ENCODE measurements around the gene SRGAP3. TPM values are rescaled to one million over a fixed set of nuclear protein-coding genes. Genes with fewer than 3 reads are reported as not detected.
A peak's percentile ranks its signal among the peaks of the same experiment; 100 is the strongest.

The SRGAP3 gene
- polyA plus RNA-seq, 5 donors: 20.3 to 22.3 (median 20.7) TPM

GRCh38 chr3:9146367-9147071 lies 102.9 kb downstream of the SRGAP3 start:
- no peak for DNase-seq

DNA sequence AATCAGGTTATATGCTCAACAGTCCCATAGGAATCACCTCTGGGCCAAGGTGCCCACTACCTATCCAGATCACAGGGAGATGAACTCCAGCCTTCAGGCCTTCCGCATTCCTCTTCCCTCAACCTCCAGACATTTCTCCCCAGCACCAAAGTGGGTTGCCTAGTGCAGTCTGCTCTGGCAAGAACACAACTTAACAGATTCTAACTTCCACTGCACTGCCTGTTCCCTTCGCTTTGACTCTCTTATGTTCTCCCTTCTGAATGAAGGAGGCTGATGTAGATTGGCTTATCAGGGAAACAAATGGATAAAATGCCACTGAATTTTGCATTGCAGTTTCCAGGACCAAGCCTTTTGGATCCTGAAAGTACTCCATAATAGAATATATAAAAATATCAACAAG lies 106.3 kb downstream of the SRGAP3 start:
- DNase-seq: no peak

- peak; percentile 56 to 71 for DNase-seq
These were observed 107.1 kb downstream of the SRGAP3 start for GRCh38 chr3:9142362-9142761.

DNA sequence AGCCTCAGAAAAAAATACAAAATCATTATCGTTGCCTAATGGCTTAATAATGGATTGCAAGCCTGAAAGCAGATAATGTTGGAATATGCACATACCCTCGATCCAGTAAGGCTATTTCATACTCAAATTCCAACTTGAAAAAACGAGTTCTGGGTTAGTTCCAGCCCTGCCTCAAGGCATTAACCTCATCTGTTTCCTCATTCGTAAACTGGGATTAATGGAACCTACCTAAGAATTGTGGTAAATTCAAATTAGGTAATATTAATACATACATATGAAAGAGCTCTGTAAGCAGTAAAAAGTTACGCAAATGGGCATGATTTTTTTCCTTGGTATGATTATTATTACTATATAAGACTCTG lies 107.5 kb downstream of the SRGAP3 start:
- DNase-seq: no peak

DNA sequence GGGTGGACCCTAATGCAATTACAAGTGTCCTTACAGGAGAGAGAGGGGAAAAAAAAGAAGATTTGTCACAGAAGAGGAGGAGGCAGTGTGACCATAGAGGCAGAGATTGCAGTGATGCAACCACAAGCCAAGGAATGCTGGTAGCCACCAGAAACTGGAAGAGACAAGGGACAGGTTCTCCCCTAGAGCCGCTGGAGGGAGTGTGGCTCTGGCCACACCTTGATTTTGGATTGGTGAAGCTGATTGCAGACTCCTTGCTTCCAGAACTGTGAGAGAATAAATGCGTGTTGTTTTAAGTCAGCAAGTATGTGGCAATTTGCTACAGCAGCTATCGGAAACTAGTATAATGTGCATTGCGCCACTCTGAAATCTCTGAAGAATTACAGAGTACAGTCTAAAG lies 110.1 kb downstream of the SRGAP3 start:
- DNase-seq: no peak

- no peak for DNase-seq
These were observed 111.8 kb downstream of the SRGAP3 start for GRCh38 chr3:9137676-9138075.

DNA sequence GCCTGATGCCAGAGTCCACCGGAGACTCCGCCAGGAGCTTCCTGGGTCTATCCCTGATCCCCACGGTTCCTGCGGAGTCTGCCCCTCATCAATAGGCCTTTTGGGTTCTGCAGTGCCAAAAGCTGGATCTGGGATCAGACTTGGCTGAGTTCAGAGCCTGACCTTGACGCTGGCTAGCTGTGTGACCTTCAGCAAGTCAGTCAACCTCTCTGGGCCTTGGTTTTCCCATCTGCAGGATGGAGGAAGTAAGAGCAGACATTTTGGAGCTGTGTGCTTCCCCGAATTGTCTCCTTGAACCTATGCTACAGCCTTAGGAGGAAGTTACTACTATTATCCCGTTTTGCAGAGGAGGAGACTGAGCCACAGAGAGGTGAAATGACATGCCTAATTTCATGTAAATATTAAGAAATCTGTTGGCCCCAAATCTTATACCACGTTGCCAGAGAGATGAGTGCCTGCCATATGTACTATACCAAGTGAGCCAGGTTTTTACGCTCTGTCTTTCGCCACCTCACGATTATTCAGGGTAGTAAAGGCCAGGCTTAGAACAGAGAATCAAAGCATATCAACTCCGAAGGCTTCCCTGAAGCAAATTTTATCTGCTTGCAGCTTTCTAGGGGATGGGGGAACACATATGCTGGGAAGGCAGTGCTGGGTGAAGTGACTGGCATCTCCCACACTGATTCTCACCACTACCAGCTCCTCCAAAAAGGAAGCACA lies 112.5 kb downstream of the SRGAP3 start:
- no peak for DNase-seq

DNA sequence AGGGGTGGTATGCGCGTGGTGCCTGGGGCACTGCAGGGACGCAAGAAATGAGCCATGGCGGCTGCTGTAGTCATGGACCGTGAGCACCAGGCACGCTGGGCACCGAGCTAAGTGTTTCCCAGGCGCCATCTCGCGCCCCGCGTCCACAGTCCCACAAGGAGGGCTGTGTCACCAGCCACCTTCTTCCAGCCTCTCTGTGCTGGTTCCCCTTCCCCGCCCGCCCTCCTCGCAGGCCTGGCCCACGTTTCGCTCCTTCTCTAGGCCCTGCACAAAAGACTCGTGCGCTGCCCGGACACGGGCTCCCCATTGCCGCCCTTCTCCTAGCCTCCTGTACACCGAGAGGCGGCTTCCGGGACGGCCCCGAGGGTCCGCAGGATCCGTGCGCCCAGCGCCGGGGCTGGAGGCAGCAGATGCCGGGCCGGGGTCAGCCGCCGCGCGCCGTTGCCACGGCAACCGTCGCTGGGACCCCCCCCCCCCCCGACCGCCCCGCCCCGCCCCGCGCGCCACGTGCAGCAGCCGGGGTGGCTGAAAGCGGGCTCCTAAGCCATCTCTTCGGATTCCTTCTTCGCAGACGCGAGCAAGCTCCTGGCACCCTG lies 113.4 kb downstream of the SRGAP3 start:
- no peak for DNase-seq

- no peak for DNase-seq
These were observed 113.9 kb downstream of the SRGAP3 start for GRCh38 chr3:9135526-9135925.

- no peak for DNase-seq
These were observed 115.8 kb downstream of the SRGAP3 start for GRCh38 chr3:9133656-9134055.

DNA sequence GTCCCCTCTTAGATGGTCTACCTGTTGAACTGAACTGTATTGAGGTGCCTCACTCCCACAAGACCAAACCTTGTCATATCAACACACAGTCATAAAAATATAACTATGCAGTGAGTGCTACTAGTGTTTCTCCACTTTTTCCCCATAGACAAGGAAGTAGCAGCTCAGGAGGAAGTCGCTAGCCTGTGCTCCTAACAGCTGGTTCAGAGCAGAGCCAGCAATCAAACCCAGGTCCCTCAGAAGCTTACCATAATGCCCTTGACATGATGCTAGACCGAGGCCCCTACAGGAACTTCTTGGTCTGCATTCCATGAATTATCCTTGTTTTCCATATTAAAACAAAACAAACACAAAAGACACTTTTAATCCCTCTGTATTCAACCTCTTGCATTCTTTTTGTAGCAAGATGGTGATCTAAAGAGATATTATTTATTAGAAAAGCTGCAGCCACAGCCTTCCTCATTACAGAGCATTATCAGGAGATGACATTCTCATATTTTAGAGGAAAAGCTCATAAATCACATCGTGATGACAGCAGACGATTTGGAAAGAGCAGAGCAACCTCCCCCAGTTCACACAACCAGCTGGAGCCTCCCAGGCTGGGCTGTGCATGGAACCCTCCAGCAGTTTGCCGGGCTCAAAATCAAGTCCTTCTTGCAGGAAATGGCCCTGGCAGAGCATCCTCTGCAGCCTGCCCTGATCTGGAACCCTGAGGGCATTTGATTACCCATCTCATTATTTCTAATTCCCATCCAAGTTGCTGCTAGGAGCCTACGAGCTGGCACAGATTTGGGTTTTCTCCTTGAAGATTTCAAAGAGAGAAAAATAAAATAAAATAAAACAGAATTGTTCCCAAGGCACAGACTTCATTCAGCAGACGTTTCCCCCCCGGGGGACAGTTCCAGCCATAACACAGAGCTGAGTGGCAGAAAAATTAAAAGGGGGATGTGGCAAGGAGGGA lies 118.8 kb downstream of the SRGAP3 start:
- no peak for DNase-seq

- no peak for DNase-seq
These were observed 120.1 kb downstream of the SRGAP3 start for GRCh38 chr3:9129365-9129764.

DNA sequence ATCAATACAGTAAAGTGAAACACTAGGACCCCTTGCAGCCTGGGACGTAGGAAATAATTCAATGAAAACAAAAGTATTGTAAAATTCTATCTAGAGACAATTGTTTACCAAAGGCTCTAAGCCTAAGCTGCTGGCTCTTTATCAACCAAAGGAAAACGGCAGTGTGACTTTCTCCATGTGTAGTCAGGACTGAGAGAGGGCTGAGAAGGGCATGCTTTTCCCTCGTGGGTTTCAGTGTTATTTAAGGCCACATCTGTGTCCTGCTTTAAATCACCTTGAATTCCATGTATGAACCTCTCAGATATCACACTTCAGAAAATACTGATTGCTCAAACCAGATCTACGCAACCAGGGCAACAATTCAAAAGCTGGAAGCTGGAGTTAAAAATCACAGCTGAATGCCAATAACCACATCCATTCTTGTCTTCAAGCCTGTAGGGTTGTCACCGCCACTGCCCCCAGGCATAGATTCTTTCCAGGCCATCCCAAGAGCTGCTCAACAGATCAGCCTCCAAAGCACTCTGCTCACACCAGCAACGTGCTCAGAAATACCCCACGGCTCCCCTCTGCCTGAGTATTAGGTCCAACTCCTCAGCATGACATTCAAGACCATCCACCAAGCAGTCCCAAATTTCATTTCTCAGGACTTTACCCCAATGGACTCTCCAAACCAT lies 124.0 kb downstream of the SRGAP3 start:
- no peak for DNase-seq

- DNase-seq: no peak
These were observed 124.7 kb downstream of the SRGAP3 start for GRCh38 chr3:9124730-9125129.

- no peak for DNase-seq
These were observed 125.6 kb downstream of the SRGAP3 start for GRCh38 chr3:9123840-9124239.

DNA sequence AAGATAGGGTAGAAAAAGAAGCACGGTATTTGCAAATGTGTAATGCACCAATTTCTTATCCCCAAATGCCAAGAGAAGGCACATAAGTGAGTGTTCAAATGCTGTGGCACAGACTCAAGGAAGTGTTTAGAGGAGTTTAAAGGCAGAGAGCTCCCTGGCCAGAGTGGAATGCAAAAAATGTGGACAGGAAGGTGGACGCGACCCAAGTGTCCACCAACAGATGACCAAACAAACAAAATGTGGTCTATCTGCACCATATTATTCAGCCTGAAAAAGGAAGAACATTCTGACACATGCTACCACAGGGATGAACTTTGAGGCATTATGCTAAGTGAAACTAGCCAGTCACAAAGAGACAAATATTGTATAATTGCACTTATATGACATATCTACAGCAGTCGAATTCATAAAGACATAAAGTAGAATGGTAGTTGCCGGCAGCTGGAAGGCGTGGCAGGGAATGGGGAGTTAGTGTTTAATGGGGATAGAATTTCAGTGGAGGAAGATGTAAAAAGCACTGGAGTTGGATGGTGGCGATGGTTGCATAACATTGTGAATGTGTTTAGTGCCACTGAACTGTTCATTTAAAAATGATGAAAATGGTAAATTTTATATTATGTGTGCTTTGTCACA lies 126.6 kb downstream of the SRGAP3 start:
- DNase-seq: no peak

DNA sequence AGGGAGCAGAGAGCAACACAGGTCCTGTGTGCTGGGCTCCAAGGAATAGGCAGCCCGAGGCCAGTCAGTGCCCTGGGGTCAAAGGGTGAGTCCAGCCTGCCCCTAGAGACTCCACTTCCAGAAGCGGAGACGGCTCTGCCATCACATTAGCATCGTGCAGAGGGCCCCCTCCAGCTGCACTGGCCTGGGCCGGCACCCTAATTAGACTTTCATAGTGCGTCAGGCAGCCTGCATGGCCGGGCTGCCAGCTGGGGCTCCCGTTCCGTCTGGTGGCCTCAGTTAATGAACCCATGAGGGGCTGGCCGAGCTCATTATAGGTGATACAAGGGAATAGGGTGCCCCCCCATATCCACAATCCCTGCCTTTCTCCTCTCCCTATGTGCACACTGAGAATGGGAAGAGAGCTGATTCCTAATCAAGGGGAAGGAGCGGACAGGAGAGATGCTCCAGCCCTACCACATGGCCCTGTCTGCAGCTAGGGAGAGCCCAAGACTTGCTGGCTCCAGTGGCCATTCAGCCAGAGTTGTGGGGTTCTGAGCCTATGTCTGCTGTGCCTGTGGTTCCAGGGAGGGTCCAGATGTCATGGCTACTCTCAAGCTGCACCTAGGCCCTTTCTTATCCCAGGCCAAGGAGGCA lies 128.0 kb downstream of the SRGAP3 start:
- no peak for DNase-seq

DNA sequence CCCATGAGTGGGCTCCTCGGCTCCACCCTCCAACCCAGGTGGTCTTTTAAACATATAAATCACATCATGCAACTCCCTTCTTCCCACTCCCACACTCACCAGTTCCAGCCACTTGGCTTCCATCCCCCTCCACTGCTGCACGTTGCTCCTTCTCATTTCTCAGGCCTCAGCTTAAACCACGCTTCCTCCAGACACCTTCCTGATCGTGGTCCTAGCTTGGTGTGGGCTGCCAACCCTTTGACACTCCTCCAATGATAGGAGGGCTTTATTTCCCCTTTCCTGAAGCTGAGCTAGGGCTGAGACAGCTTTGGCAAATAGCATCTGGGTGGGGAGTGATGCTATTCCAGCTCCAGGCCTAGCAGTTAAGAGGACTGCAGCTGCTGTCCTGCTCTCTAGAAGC lies 130.1 kb downstream of the SRGAP3 start:
- no peak for DNase-seq

DNA sequence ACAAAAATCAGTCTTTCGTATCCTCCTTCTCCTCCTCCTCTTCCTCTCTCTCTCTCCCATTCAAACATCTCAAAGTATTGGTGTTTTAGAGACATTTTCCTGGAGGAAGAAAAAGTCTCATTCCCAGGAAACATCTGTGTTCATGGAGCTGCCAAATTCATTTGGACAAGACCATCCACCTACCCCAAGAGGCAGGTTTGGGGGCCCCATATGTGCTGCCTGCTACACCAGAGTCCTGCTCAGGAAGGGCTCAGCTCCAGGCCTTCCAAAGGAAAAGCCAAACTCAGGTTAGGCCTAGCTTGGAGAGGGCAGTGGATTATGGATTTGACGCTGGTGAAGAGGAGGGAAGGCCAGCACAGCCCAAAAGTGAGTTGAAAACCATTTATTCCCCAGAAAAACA lies 131.2 kb downstream of the SRGAP3 start:
- DNase-seq: no peak

DNA sequence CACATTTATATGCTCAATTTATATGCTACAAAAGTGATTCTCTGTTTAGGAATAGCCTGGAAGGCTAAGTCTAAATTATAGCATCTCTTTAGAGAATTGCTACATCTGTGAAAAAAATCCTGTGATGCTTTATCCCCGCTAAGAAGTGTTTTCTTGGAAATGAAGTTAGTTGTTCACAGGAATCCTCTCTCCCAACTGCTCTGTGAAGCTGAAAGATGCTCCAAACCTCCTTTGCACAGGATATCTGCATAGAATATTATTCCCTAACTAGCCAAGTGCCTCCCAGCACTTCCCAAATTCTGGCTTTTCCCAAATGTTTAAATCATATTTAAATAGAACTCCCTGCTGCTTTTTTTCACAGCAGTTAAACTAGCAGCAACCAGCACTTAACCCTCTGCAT lies 132.2 kb downstream of the SRGAP3 start:
- no peak for DNase-seq

- no peak for DNase-seq
These were observed 133.1 kb downstream of the SRGAP3 start for GRCh38 chr3:9116336-9116735.
